ENCODE data around the gene DNPH1. TPM values are rescaled to one million over a fixed set of nuclear protein-coding genes. Genes with fewer than 3 reads are reported as not detected.

Gene DNPH1
- total RNA-seq, 2 donors from 2014 or later = 94.2 to 119 TPM

DNA sequence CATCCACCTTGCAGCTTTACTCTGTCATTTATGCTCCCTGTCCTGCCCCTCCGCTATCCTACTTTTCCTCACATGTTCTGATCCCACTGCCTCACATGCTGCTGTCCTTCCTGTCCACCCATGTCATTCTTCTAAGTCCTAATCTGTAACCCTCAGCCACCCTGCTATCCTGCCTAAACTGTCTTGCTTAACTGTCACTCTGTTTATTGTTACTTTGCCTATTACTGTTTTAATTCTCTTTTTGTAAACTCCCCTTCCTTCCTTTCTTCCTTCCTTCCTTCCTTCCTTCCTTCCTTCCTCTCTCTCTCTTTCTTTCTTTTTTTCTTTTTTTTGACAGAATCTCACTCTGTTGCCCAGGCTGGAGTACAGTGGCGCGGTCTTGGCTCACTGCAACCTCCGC, 45.8 kb downstream of the DNPH1 start:
- no peaks in the 10 kb centered on the region for H3K27me3 ChIP-seq
- H3K9me3 ChIP-seq = no peaks in the 10 kb centered on the region
- peaks cover 19% of the 10 kb centered on the region for H3K4me1 ChIP-seq
- WGBS, 2 donors = 96% methylated on average over 4 of the region's 4 CpGs
- intact Hi-C loops (cut with DNase I) = no loop called here
- no peak overlapping the region for H3K27ac ChIP-seq
- no peak for ATAC-seq
- peaks cover 4 to 8% of the 10 kb centered on the region in 2 donors for H3K36me3 ChIP-seq (replicated peaks in 1 of 2; ENCODE audit: insufficient read depth in 1 of 2, low read depth in 2 of 2)
- no peak for TF ChIP-seq POLR2A (IDR thresholded peaks at IDR 0.05)
- TF ChIP-seq, protein P1, sequence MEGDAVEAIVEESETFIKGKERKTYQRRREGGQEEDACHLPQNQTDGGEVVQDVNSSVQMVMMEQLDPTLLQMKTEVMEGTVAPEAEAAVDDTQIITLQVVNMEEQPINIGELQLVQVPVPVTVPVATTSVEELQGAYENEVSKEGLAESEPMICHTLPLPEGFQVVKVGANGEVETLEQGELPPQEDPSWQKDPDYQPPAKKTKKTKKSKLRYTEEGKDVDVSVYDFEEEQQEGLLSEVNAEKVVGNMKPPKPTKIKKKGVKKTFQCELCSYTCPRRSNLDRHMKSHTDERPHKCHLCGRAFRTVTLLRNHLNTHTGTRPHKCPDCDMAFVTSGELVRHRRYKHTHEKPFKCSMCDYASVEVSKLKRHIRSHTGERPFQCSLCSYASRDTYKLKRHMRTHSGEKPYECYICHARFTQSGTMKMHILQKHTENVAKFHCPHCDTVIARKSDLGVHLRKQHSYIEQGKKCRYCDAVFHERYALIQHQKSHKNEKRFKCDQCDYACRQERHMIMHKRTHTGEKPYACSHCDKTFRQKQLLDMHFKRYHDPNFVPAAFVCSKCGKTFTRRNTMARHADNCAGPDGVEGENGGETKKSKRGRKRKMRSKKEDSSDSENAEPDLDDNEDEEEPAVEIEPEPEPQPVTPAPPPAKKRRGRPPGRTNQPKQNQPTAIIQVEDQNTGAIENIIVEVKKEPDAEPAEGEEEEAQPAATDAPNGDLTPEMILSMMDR (IDR thresholded peaks at IDR 0.05) = no peak
- DNase-seq = no peak
- no peak overlapping the region for H3K4me3 ChIP-seq

DNA sequence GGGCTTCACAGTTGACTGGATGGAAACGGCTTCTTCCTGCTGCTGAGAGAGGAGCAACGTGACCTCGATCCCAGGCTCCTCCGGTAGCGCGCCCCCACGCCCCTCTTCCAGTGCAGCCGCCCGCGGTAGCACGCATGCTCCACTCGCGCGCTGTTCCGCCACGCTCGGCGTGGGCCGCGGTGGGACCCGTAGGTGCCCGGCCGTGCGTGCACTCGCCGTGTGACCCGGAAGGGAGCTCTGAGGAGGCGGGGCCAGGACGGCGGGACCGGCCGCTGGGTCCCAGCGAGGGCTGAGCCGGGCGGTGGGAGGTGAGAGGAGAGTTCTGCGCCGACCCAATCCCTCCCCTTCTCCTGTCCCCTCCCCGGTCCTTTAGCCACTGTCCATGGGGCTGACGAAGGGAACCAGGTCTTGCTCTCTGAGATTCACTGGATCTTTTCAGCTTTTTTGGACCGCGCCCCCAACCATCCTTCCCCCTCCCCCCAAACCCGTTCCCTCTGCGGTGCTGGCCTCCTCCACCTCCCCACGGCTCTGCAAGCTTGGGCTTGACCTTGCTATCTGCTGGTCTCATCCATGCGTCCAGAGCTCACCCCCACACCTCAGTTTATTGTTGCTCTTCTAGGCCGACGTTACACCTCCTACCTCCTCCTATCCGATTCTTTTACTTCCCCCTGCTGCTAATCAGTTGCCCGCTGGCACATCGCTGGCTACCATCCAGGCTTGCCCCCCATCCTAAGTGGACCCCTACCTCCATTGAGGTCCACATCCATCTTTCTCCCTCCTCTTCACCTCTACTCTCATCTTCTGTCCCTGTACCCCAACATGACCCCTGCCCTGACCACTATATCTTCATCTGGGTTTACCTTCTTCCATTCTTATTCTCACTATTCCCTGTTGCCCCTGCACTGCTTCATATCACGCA, 47.1 kb downstream of the DNPH1 start, which contains the start of gene CUL9:
CUL9 (plus strand) TSS at position 255 of the 919 bp plus-strand sequence. CDS start 2,115 bp downstream, outside the sequence.
- WGBS, 2 donors = 1% methylated on average over 19 to 44 of the region's 51 CpGs
- Histone ChIP-seq H3K36me3 (replicated peaks in 1 of 2; ENCODE audit: insufficient read depth in 1 of 2, low read depth in 2 of 2) (peaks cover 4 to 9% of the 10 kb centered on the region in 2 donors), H3K4me3 (peak within 1 kb of the TSS; percentile 33 to 58), H3K9me3 (no peaks in the 10 kb centered on the region), H3K27me3 (no peaks in the 10 kb centered on the region), H3K4me1 (peaks cover 19% of the 10 kb centered on the region), H3K27ac (peak within 1 kb of the TSS; percentile 57 to 74 (median 60))
- peak; percentile 99 for ATAC-seq
- TF ChIP-seq POLR2A (IDR thresholded peaks at IDR 0.05) = peak; percentile 24 to 75 (median 63)
- TF ChIP-seq, protein P1 (IDR thresholded peaks at IDR 0.05) = peak in 1 of 7 experiments; percentile 27
- intact Hi-C loops (cut with DNase I) = no loop called here
- peak; percentile 85 to 91 (median 86) for DNase-seq

DNA sequence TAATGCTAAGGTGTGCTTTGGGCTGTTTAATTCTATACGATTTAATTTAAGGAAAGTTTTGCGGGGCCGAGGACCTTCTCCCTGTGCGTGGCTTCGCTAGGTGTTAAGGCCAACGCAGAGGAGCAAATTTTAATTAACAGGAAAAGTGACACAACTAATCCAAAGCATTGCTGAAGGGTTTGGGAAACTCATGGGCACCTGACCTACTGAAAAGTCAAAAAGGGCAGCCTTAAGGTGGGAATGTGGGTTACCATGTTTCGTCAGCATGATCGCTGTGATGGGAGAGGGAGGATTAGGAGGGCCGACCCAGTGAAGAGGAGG, 47.7 kb downstream of the DNPH1 start:
- peaks cover 4 to 9% of the 10 kb centered on the region in 2 donors for H3K36me3 ChIP-seq (replicated peaks in 1 of 2; ENCODE audit: insufficient read depth in 1 of 2, low read depth in 2 of 2)
- TF ChIP-seq, protein P1 (IDR thresholded peaks at IDR 0.05) = no peak
- TF ChIP-seq POLR2A (IDR thresholded peaks at IDR 0.05) = no peak
- no peaks in the 10 kb centered on the region for H3K27me3 ChIP-seq
- H3K4me1 ChIP-seq = peaks cover 19% of the 10 kb centered on the region
- DNase-seq (no peak), ATAC-seq (no peak)
- H3K4me3 ChIP-seq = peak overlapping the region; percentile 33 to 58
- intact Hi-C loops (cut with DNase I) = no loop called here
- H3K9me3 ChIP-seq = no peaks in the 10 kb centered on the region
- WGBS, 2 donors = 30 to 33% methylated on average over 9 of the region's 9 CpGs
- peak overlapping the region; percentile 57 to 74 (median 60) for H3K27ac ChIP-seq

DNA sequence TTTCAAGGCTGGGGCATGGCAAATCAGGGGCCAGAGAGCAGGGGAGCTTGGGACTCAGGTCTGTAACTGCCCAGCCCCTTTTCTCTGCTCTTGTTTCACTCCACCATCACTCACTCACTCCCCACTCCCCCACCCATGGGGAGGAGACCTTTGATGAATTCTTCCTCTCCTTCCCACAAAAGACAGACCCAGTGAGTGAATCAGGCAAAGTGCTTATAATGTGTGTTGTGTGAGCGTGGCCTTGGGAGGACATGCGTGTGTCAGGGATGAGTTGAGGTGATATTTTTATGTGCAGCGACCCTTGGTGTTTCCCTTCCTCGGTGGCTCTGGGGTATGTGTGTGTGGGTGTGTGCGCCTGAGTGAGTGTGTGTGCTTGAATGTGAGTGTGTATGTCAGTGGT, 48.3 kb downstream of the DNPH1 start:
- H3K4me3 ChIP-seq = no peak overlapping the region
- peaks cover 4 to 11% of the 10 kb centered on the region in 2 donors for H3K36me3 ChIP-seq (replicated peaks in 1 of 2; ENCODE audit: insufficient read depth in 1 of 2, low read depth in 2 of 2)
- no peak overlapping the region for H3K27ac ChIP-seq
- no peaks in the 10 kb centered on the region for H3K9me3 ChIP-seq
- peaks cover 19% of the 10 kb centered on the region for H3K4me1 ChIP-seq
- 65 to 69% methylated on average over 5 of the region's 5 CpGs for WGBS, 2 donors
- ATAC-seq (no peak), DNase-seq (no peak)
- intact Hi-C loops (cut with DNase I) = no loop called here
- H3K27me3 ChIP-seq = no peaks in the 10 kb centered on the region
- TF ChIP-seq, protein P1 (IDR thresholded peaks at IDR 0.05) = no peak
- TF ChIP-seq POLR2A (IDR thresholded peaks at IDR 0.05) = no peak

Measured in body of pancreas (tissue), 4 donors.